SH-SY5Y (cell line): Measurements from ENCODE around the gene RAB11FIP4.

Source experiments
- GATA2 ChIP-seq: IDR thresholded peaks from 2 replicates; pipeline ENCODE4 v1.6.1; 2011; ENCODE audit warnings: mild to moderate bottlenecking, low read depth, low read length
- GATA3 ChIP-seq: IDR thresholded peaks from 2 replicates; pipeline ENCODE4 v1.6.1; 2011; ENCODE audit warnings: low read depth, mild to moderate bottlenecking, low read length, moderate library complexity

GRCh38 chr17:31560616-31561235, 169.3 kb downstream of the RAB11FIP4 start:
- no peak for TF ChIP-seq GATA2
- no peak for TF ChIP-seq GATA3
